Head of caudate nucleus (tissue), 42 donors: ENCODE measurements around the gene HPS1.
A peak's percentile ranks its signal among the peaks of the same experiment; 100 is the strongest.

Experiments used
- DNase-seq, 42 donors: peaks; one replicate each; pipeline versions ENCODE4 v3.0.0 to v3.0.0-alpha.2; 2020 to 2021; ENCODE audit warnings: mixed read lengths in 7 of 42
- intact Hi-C: fragments of 100-400 bp; cut with DNase I; formaldehyde crosslinking; loops from one replicate; pipeline ENCODE4 v1.15.0; 2022

HPS1 gene

DNA sequence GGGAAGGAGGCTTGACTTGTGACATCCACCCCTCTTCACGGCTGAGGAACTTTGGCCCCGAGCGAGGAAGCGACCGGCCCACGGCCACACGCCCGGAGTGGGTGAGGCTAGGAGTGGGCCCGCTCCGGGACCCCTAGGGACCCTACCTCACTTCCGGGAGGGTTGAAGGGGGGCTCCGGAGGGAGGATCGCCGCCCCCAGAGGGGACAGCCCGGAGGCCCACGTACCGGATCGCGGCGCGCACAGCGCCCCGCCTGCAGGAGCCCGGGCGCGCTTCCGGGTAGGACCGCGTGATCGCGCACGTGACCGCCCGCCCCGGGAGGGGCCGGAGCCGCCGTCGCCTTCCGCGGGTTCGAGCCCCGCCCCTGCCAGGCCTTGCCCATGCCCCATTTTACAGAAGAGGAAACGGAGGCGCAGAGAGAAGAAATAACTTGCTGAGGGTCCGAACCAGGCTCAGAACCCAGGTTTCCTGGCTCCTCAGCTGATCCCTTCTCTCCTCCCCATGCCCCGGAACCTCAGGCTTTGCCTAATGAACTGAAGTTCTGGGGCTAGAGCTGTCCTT lies at the start of gene HPS1:
TSS of gene HPS1 (minus strand) at position 275 of the 561 bp plus-strand sequence. CDS start 3,695 bp downstream, outside the sequence.
- peak; percentile 43 to 93 (median 87) for DNase-seq
- intact Hi-C loops = no loop called here

DNA sequence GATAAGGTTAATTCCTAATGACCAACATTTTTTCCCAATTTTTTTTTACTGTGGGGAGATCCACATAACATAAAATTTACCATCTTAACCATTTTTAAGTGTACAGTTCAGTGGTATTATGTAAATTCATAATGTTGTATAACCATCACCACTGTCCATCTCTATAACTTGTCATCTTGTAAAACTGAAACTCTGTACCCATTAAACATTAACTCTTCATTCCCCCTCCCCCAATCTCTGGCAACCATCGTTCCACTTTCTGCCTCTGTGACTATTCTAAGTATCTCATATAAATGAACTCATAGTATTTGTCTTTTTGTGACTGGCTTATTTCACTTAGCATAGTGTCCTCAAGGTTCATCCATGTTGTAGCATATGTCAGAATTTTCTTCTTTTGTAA lies 46.0 kb upstream of the HPS1 start:
- DNase-seq = no peak
- intact Hi-C loops = no loop called here

GRCh38 chr10:98489561-98490481 lies 43.1 kb upstream of the HPS1 start:
- DNase-seq = peak in 2 of 42 donors; percentile 19 to 21
- intact Hi-C loops = no loop called here

DNA sequence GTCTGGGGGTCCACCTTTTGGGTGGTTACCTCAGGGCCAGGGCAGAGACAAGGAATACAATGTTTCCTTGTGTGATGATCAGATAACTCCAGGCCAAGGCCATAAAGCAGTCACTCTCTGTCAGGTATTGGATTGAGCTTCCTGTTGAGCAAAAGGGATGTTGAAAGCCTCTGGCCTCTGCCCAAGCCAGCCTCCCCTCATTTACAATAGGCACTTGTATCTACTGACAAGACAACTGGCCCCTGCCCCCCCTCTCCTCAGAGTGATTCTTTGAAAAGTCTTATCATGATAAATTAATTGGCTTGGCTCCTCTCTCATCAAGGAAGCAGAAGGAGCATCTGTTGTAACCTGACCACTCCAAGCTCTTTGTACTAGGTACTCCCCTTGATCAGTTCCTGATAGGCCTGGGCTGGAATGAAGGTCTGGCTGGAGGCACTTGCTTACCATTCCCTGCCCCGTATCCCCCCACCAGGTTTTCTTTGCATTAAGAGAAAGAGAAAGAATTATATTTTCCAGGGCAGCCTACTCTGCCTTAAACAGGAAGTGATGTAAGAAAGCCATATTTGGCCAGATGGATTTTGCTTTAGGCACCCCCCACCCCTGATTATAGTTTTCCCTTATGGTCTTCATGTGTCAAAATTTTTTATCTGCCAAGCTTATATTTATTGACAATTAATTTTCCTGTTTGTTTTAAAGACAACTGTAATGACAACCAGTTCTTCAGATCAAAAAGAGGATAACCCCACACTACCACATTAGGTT lies 42.1 kb upstream of the HPS1 start:
- intact Hi-C loops = no loop called here

GRCh38 chr10:98487649-98488048 lies 40.9 kb upstream of the HPS1 start:
- intact Hi-C loops = no loop called here
- no peak for DNase-seq

More for the DNA sequence above, 42.1 kb upstream of the HPS1 start:
- no peak for DNase-seq

GRCh38 chr10:98486421-98486820 lies 39.7 kb upstream of the HPS1 start:
- intact Hi-C loops = no loop called here

GRCh38 chr10:98485959-98486358 lies 39.2 kb upstream of the HPS1 start:
- DNase-seq = no peak
- intact Hi-C loops = no loop called here

More at GRCh38 chr10:98486421-98486820, 39.7 kb upstream of the HPS1 start:
- peak in 5 of 42 donors; percentile 5 to 32 (median 12) for DNase-seq

- intact Hi-C loops = no loop called here
- DNase-seq = no peak
Observed at GRCh38 chr10:98483658-98484057, 36.9 kb upstream of the HPS1 start.

- no peak for DNase-seq
- intact Hi-C loops = no loop called here
Observed at GRCh38 chr10:98482096-98482495, 35.4 kb upstream of the HPS1 start.

DNA sequence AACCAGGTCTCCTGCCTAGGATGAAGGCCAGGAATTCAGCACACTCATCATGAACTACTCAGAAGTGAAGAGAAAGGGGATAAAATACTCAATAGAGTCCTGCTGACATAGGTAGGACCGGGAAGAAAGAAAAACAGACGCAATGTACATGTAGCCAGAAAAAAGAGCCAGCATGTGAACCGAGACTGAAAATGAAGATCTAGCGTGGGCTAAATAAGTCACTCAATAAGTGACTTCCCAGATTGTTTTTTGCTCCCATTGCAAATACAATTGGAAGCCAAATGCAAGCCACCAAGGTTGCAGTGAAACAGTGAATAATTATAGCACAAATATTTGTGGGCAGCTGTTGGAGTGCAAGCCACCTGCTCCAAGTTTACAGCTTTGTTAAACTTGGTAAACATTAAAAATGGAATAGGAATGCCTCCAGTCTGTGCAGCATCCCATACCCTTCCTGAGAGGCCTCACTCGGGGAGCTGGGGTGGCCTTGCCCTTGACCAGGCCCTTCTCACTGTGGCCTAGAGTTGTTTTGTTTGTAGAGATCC lies 34.7 kb upstream of the HPS1 start:
- DNase-seq = no peak
- intact Hi-C loops = no loop called here

DNA sequence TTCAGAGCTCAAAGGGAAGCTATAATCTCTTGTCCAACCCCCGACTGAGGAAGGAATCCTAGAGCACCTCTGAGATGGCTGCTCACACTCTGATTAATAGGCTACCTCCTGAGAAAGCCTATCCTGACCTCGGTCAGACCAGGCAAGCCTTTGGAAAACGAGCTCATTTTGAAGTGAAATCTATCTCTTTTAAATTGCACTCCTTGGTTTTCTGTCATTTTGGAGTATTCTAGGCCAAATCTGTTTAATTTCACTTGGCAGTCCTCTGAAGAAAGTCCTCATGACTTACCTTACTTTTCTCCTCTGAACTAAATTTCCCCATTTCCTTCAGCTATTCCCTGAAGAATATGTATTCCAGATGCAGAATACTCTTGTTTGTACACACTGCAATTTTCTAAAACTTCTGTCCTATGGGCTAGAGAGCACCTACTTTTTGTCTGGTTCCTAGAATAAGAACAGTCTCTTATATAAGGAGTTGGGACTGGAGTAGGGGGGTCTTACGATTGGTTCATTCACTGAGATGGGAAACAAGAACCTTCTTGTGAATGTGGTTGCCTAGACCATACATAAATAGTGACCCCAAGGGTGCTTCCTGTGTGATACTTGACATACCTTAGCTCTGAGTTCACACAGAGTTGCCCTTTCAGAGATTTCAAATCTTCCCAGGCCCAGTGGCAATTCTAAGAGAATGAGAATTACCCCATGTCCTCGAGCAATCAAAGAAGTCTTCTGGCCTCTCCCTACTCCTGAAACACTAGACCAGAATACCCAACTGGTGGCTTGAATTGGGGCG lies 31.9 kb upstream of the HPS1 start:
- intact Hi-C loops = no loop called here

DNA sequence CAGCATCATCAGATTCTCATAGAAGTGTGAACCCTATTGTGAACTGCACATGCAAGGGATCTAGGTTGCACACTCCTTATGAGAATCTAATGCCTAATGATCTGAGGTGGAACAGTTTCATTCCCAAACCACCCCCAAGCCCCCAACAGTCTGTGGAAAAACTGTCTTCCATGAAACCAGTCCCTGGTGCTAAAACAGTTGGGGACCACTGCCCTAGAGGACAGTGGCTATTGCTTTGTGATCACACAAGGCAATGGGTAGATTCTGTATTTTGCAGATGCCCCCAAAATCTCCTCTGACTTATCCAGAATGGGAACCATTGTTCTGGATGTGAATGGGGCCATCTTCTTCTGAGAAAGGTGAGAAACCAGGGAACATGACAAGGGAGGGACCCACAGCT lies 31.1 kb upstream of the HPS1 start:
- intact Hi-C loops = no loop called here
- no peak for DNase-seq

More for the DNA sequence above, 31.9 kb upstream of the HPS1 start:
- no peak for DNase-seq

DNA sequence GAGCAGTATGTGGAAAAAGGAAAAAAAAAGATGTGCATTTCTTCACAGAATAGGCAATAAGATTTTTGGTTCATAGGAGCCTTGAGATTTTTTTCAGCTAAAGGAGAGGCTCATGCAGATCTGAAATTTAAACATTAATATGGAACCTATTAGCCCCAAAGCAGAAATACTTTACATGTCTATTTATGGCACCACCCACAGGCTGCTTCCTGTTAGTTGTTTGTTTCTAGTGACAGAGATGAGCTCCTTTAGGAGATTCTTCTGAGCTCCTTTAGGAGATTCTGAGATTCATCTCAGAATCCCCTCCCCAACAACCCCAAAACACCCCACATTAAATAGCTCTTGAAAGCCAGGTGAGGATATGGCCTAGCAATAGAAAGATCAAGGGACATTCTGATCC lies 27.9 kb upstream of the HPS1 start:
- no peak for DNase-seq
- intact Hi-C loops = no loop called here

DNA sequence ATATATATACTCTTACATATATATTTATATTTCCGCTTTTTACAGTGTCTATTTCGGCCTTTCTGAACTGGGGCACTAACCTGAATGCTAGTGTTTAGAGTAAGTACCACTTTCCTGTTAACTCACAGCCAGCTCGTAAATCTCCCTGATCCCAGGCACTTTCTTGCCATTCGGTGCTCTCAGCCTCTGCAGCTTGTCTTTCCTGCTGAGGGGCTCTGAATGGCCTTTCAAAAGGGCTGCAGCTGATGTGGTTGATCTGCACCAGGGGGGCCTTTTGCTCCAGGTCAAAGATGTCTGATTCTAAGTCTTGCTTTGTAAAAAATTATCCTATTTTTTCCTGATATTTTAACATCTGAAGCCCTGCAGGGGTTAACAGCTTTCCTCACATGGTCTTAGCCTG lies 25.5 kb upstream of the HPS1 start:
- no peak for DNase-seq
- intact Hi-C loops = no loop called here

DNA sequence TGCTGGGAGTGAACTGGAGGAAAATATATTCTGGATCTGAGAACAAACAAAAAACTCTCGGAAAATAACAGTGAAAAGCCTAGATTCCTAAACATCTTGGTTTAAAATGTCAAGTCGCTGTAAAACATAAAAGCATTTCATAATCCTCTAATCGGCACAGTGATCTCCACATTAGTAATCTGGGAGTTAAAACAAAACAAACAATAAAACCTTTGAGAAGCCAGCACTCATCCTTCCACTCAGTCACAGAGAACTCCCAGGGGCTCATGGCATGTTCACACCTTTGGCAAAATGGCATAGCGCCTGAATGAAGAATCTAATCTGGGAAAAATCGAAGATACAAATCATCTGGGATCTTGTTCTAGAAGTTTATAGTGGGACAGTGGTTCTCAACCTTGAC lies 24.1 kb upstream of the HPS1 start:
- no peak for DNase-seq

GRCh38 chr10:98469001-98469931 lies 22.5 kb upstream of the HPS1 start:
- no peak for DNase-seq
- intact Hi-C loops = loop anchor here (5.0 kb wide), 1 partner anchor 778 kb away; no protein-coding TSS in a partner anchor

More for the DNA sequence above, 24.1 kb upstream of the HPS1 start:
- intact Hi-C loops = no loop called here

DNA sequence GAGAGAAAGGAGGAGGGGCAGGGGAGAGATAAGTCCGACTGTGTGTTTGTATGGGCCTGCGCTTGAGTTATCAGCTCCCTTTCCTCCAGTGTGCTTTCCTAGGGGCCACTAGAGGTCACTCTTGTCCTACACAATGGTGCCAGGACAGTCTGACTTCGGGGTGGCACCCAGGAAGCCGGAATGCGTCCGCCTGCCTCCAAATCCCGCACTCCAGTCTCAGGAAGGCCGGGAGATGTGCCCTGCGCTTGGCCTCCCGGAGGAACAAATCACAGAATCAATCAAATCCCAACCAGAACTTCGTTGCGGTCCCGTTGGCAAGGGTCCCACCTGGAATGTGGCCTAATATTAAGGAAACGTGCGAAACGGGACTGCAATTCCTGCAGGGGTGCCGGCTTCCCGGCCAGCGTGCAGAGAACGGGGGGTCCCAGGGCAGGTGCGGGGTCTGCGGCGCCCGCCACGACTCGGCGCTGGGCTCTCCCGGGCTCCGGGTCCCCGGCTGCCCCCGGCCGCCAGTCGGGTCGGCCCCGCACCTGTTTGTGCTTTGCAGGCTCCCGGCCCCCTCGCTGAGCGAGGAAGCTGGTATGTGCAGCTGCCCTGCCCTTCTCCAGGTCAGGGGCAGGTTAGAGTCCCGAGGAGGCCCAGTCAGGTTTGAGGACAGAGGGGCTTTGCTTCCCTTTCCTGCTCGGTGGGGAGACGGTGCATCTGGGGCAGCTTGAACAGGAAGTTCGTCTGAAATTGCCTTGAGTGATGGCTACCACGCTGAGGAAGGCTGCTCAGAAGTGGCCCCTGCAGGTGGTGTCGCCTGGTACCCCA lies 21.0 kb upstream of the HPS1 start:
- intact Hi-C loops = loop anchor here (5.0 kb wide), 1 partner anchor 780 kb away; no protein-coding TSS in a partner anchor
- peak; percentile 62 to 92 (median 80) for DNase-seq
